ENCODE data around the gene MBNL2. TPM values are rescaled to one million over a fixed set of nuclear protein-coding genes. Genes with fewer than 3 reads are reported as not detected.

Gene MBNL2
- total RNA-seq, 3 donors from 2014 or later (not counting 1 experiment from before 2014, with no cell fraction given): 30.9 to 38.3 (median 33.1) TPM

GRCh38 chr13:97273341-97273831 is 51.3 kb downstream of the MBNL2 start:
- peaks cover 33 to 40% of the 10 kb centered on the region in 2 donors for H3K4me1 Mint-ChIP-seq
- H3K4me3 ChIP-seq (ENCODE audit: low read length): no peak overlapping the region
- no peaks in the 10 kb centered on the region for H3K4me1 ChIP-seq (ENCODE audit: control insufficient read depth, insufficient read depth, low read length)
- no peaks in the 10 kb centered on the region for H3K36me3 Mint-ChIP-seq
- H3K36me3 ChIP-seq (ENCODE audit: control insufficient read depth, insufficient read depth, low read length): peaks cover 19% of the 10 kb centered on the region
- ATAC-seq (no peak), DNase-seq (no peak)
- TF ChIP-seq CTCF (IDR thresholded peaks at IDR 0.05): no peak
- 100% methylated on average over 3 of the region's 5 CpGs for WGBS (ENCODE audit: insufficient coverage)
- H3K9me3 Mint-ChIP-seq: no peaks in the 10 kb centered on the region
- no peaks in the 10 kb centered on the region for H3K27me3 Mint-ChIP-seq (ENCODE audit: low read depth in 2 of 2)
- intact Hi-C loops (cut with micrococcal nuclease): no loop called here
- no peak overlapping the region for H3K27ac ChIP-seq (ENCODE audit: low read length)
- H3K9me3 ChIP-seq (ENCODE audit: control insufficient read depth, insufficient read depth, low read length): no peaks in the 10 kb centered on the region
- no peak overlapping the region for H3K27ac Mint-ChIP-seq
- H3K27me3 ChIP-seq (ENCODE audit: control insufficient read depth, insufficient read depth, low read length): no peaks in the 10 kb centered on the region
- H3K4me3 Mint-ChIP-seq: no peak overlapping the region

- Mint-ChIP-seq H3K36me3 (no peaks in the 10 kb centered on the region), H3K4me3 (no peak overlapping the region), H3K9me3 (no peaks in the 10 kb centered on the region), H3K27ac (no peak overlapping the region), H3K4me1 (peaks cover 34 to 41% of the 10 kb centered on the region in 2 donors), H3K27me3 (ENCODE audit: low read depth in 2 of 2) (no peaks in the 10 kb centered on the region)
- intact Hi-C loops (cut with micrococcal nuclease): no loop called here
- Histone ChIP-seq H3K27ac (ENCODE audit: low read length) (no peak overlapping the region), H3K27me3 (ENCODE audit: control insufficient read depth, insufficient read depth, low read length) (no peaks in the 10 kb centered on the region), H3K9me3 (ENCODE audit: control insufficient read depth, insufficient read depth, low read length) (no peaks in the 10 kb centered on the region), H3K4me3 (ENCODE audit: low read length) (no peak overlapping the region), H3K4me1 (ENCODE audit: control insufficient read depth, insufficient read depth, low read length) (no peaks in the 10 kb centered on the region), H3K36me3 (ENCODE audit: control insufficient read depth, insufficient read depth, low read length) (peaks cover 20% of the 10 kb centered on the region)
- no peak for ATAC-seq
- no peak for DNase-seq
- TF ChIP-seq CTCF (IDR thresholded peaks at IDR 0.05): no peak
- WGBS (ENCODE audit: insufficient coverage): 92% methylated on average over 6 of the region's 7 CpGs
Measured at GRCh38 chr13:97274829-97275649, 52.9 kb downstream of the MBNL2 start.

GRCh38 chr13:97275776-97276501 is 53.8 kb downstream of the MBNL2 start:
- H3K36me3 Mint-ChIP-seq: no peaks in the 10 kb centered on the region
- no peak for TF ChIP-seq CTCF (IDR thresholded peaks at IDR 0.05)
- no peaks in the 10 kb centered on the region for H3K27me3 Mint-ChIP-seq (ENCODE audit: low read depth in 2 of 2)
- H3K4me3 Mint-ChIP-seq: no peak overlapping the region
- no peak overlapping the region for H3K4me3 ChIP-seq (ENCODE audit: low read length)
- no peaks in the 10 kb centered on the region for H3K9me3 ChIP-seq (ENCODE audit: control insufficient read depth, insufficient read depth, low read length)
- H3K4me1 ChIP-seq (ENCODE audit: control insufficient read depth, insufficient read depth, low read length): peaks cover 3% of the 10 kb centered on the region
- H3K27ac Mint-ChIP-seq: no peak overlapping the region
- no peaks in the 10 kb centered on the region for H3K9me3 Mint-ChIP-seq
- no peak for DNase-seq
- H3K27ac ChIP-seq (ENCODE audit: low read length): no peak overlapping the region
- no peaks in the 10 kb centered on the region for H3K27me3 ChIP-seq (ENCODE audit: control insufficient read depth, insufficient read depth, low read length)
- H3K4me1 Mint-ChIP-seq: peaks cover 43 to 45% of the 10 kb centered on the region in 2 donors
- WGBS (ENCODE audit: insufficient coverage): 96% methylated on average over 8 of the region's 8 CpGs
- ATAC-seq: no peak
- intact Hi-C loops (cut with micrococcal nuclease): no loop called here
- peaks cover 20% of the 10 kb centered on the region for H3K36me3 ChIP-seq (ENCODE audit: control insufficient read depth, insufficient read depth, low read length)
